Stimulated activated CD8-positive, alpha-beta memory T cell treated with anti-CD3 and anti-CD28 coated beads, Interleukin-12 subunit alpha, Interleukin-12 subunit beta, amount 100 ng/mL, for 24 hours (primary cell): Measurements from ENCODE around the gene TYMS.

Source experiments
- DNase-seq: peaks from one replicate; pipeline ENCODE4 v3.0.0-alpha.2; 2020; ENCODE audit errors: extremely low read depth

The TYMS gene

GRCh38 chr18:711657-712400 lies 54.4 kb downstream of the TYMS start:
- DNase-seq: peak; percentile 28

DNA sequence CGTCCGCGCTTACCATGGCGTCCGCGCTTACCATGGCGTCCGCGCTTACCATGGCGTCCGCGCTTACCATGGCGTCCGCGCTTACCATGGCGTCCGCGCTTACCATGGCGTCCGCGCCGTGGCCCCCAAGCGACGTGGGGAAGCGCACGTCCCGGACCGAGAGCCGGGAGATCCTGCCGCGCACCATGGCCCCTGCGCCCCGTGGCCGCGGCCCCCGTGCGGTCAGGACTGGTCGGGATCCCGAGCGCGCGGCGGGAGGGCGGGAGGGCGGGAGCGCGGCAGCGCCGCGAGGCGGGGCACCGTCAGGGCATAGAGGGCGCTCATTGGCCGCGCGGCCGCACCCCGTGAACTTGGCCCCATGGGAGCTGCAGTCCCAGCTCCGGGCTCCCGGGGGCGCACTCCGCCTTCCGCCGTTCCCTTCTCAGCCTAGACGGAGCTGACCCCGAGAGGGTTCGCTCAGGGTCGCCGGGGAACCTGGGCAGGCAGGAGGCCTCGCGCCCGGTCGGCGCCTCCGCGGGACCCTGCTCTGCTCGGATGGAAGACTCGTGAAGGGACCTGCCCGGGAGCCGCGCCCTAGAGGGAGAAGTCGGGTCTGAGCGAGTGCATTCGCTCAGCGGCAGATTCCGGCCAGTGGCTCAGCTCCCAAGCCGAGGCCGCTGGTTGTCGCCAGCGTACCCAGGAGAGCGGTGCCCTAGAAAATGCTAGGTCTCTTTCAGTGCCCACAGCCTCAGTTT lies 55.1 kb downstream of the TYMS start, which contains the start of gene ENOSF1:
ENOSF1 (minus strand) TSS at position 230 of the 734 bp plus-strand sequence; CDS start at position 187, 43 bp downstream.
- DNase-seq: peak; percentile 57

DNA sequence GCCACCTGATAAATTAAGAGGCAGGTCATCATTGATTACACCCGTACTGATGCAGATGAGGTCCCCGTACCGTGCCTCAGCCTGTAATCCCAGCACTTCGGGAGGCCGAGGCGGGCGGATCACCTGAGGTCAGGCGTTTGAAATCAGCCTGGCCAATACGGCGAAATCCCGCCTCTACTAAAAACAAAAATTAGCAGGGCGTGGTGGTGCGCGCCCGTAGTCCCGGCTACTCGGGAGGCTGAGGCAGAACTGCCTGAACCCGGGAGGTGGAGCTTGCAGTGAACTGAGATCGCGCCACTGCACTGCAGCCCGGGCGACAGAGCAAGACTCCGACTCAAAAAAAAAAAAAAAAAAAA lies 55.7 kb downstream of the TYMS start:
- DNase-seq: no peak

DNA sequence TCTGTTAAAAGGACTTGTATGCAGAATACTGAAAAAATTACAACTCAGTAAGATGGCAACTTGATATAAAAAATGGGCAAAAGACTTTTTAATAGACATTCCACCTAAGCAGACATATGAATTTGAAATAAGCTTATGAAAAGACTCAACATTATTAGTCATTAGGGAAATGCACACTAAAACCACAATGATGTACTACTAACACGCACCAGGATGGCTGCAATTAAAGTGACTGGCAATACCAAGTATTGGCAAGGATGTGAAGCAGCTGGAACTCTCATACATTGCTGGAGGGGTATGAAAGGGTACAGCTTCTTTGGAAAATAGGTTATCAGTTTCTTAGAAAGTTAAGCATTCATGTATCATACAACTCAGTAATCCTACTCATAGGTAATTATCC lies 58.2 kb downstream of the TYMS start:
- DNase-seq: no peak

- no peak for DNase-seq
Measured at GRCh38 chr18:717003-717402, 59.5 kb downstream of the TYMS start.
